ENCODE data around the gene CETP.

GRCh38 chr16:56988161-56988947, 26.6 kb downstream of the CETP start:
- TF ChIP-seq CTCF (IDR thresholded peaks at IDR 0.05) = no peak
- TF ChIP-seq POLR2A (IDR thresholded peaks at IDR 0.05) = no peak

Measured in right lobe of liver (tissue), 4 donors.